HG03457 (cell line): Measurements from ENCODE around the gene PTGFRN.

Experiments
- ATAC-seq: cut with Tn5 transposase; IDR thresholded peaks from one replicate; pipeline ENCODE4 v1.9.1; 2021; ENCODE audit warnings: moderate number of reproducible peaks; ENCODE audit not compliant: unreplicated experiment

PTGFRN gene

DNA sequence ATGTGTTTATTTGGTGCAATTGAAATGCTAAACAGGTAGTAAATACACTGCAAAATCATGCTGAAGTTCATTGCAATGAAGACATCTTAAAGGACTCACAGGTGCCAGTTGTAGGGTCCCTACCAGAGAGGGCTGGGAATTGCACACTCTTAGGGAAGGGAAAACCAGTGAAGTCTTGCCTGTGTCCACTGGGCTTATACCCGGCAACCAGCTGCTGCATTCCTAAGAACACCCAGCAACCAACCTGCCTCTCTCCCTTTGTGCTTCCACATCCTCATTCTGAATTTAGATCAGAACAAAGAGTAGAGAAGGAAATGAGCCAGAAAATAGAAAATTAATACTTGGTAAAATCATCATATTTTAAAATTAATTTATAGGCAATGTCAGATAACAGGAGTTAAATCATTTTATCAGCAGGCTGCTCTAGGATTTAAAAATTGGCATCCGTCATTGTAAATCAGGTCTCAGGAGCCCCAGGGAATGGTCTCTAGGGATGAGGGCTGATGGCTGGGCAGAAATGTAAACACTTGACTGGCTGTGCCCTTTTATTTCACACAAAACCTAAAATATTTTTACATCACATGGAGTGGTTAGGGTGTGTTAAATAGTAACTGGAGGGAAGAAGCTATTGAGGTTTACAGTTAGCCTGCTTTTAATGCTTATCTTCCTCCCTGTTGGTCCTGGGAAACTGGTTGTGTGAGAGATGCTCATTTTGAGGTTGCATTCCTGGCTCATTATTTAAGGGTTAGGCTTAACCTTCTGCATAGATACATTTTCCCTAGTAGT lies 31.3 kb downstream of the PTGFRN start:
- ATAC-seq = no peak

DNA sequence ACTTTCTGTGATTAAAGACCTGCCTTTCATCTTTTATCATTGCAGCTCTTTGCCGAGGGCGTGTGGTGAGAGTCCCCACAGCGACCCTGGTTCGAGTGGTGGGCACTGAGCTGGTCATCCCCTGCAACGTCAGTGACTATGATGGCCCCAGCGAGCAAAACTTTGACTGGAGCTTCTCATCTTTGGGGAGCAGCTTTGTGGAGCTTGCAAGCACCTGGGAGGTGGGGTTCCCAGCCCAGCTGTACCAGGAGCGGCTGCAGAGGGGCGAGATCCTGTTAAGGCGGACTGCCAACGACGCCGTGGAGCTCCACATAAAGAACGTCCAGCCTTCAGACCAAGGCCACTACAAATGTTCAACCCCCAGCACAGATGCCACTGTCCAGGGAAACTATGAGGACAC lies 32.0 kb downstream of the PTGFRN start:
- ATAC-seq = no peak

DNA sequence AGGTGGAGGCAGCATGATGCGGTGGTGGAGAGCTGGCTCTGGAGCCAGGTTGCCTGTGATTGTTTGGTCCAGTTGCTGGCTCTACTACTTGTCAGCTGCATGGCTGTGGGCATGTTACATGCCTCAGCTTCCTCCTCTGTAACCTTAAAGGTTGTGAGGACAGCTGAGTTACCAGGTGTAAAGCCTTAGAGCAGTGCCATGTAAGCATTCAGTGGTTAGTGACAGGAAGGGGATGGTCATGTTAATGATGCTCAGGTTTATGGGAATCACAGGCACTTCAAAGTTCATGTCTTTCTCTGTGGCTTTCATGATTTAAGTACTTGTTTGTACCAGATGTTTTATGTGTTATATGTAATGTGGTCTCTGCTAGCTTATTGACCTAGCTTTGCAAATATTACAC lies 32.6 kb downstream of the PTGFRN start:
- ATAC-seq = no peak

DNA sequence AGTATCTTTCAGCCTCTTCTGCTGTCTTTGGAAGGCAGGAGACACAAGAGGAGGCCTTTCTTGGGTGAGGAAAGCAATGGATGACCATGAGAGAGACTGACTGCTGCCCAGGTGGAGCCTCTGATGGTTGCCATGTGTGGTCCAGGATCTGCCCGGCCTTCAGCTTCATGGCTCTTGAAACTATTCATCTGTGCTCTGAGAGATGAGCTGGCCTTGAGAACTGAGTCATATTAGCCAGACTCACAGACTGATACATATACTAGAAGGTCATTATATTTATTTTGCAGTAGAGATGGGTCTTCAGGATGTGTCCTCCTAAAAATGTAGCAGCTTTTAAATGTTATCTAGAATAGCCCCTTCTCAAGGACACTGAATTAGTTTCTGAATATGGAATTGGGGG lies 33.7 kb downstream of the PTGFRN start:
- no peak for ATAC-seq

DNA sequence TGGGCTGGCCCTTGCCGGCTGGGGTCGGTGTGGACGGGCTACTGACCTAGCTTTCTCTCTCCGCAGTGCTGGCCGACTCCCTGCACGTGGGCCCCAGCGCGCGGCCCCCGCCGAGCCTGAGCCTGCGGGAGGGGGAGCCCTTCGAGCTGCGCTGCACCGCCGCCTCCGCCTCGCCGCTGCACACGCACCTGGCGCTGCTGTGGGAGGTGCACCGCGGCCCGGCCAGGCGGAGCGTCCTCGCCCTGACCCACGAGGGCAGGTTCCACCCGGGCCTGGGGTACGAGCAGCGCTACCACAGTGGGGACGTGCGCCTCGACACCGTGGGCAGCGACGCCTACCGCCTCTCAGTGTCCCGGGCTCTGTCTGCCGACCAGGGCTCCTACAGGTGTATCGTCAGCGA lies 34.9 kb downstream of the PTGFRN start:
- no peak for ATAC-seq

DNA sequence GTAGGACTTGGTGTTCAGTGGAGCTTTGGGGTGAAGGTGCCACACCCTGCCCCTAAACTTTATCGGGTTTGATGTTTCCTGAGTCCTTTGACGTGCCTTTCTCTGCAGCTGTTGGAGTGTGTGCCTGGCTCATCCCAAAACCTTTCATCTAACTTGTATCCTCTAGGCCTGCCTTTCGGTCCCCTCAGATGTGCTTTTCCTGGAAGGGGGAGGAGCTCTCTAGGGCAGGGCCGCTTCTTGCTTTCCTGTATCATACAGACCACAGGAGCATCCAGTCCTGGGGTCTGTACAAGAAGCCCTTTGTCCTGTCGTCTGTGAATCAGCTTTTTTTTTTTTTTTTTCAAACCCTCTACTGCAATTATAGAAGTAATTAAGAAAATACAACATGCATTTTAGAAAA lies 35.7 kb downstream of the PTGFRN start:
- no peak for ATAC-seq

DNA sequence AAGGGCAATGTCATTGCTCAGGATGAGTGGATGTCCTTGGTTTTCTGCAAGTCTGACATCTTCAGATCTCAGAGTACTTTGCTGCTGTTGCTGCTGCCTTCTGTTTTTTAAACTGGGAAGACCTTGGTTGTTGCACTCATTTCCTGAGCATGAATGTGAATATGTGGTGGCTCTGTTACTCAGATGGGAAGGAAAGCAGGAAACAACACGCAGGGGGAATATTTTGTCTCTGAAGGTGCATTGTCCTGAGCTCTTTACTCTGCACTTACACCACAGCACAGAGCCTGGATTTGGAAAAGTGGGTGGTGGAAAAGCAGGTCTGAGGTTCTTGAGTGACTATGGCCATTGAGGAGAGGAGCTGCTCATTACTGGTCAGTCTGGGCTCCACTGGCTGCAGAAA lies 36.3 kb downstream of the PTGFRN start:
- no peak for ATAC-seq

DNA sequence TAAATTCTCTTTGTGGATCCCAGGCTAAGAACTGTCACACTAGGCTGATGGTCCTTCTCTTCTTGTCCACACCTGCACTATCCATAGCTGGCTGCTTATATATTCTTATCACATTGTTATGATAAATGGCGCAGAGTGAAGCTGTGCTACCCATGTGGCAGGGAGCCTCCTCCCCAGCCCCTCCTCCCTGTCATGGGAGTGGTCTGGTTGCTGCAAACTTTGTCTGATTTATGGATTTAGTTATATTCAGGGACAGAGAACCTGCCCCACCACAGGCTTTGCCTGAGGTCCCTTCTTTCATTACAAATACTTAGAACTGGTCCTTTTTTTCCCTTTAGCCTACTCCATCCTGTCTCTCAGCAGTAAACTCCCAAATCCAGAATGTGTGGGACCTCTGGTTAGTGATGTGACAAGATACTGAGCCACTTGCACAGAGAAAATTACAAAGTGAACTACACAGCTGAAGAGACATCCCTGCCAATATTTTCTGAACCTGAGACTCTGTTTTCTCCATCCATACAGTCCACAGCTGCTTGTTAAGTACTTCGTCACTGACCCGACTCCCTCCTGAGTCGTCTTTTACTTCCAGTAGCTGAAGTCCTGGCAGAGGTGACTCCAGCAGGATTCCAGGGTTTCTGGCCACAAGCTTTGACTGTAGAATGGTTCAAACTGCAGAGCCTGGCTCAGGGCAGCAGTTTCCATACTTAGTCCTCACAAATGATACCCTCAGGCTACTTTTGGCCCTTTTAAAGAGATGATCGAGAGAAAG lies 37.6 kb downstream of the PTGFRN start:
- no peak for ATAC-seq

DNA sequence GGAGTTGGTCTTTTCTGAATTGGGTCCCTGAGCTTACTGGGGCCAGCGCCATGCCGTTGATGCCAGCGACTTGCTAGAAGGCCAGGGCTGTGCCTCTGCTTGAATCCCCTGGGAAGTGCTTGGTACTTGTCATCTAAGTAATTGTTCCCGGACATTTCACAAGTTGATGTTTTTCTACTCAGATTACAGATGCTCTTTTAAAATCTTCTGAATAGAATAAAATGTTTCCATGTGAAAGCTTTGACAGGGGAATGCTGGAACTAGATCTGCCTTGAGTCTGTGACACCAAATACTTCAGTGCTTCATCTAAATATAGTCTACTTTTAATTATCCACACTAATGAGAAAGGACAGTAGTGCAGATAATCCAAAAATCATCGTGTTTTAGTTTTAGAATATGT lies 38.3 kb downstream of the PTGFRN start:
- no peak for ATAC-seq

DNA sequence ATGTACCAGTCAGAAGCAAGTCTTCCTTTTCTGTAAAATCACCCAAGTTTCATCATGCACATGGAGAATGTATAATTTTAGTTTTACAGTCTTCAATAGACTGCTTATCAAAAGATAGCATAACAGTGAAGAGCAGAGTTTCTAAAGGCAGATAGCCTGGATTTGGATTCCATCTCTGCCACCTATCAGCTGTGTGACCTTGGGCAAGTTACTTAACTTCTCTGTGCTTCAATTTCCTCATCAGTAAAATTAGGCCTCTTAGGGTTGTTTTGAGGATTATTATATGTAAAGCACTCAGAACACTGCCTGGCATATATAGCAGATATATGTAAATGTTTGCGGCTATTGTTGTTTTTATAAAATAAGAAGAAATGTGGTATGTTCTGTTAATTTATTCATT lies 38.9 kb downstream of the PTGFRN start:
- no peak for ATAC-seq

DNA sequence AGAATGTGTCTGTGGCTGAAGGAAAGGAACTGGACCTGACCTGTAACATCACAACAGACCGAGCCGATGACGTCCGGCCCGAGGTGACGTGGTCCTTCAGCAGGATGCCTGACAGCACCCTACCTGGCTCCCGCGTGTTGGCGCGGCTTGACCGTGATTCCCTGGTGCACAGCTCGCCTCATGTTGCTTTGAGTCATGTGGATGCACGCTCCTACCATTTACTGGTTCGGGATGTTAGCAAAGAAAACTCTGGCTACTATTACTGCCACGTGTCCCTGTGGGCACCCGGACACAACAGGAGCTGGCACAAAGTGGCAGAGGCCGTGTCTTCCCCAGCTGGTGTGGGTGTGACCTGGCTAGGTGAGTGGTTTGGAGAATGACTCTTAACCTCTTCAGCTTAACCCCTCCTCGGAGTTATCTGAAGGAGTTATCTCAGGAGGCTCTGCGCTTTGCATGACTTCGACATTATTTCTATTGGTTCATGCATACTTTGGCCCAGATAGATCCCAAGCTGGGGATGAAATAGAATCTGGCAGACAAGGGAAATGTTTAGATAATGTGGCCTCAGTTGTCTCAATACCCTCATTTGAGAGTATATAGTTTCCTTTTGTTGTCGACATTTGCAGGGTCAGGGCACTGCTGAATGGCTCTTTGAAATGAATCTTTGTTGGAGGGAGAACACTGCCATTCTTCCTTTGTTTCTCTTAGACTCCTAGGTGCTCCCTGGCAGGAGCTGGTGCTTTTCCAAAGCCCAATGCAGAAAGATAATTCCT lies 39.7 kb downstream of the PTGFRN start:
- no peak for ATAC-seq

DNA sequence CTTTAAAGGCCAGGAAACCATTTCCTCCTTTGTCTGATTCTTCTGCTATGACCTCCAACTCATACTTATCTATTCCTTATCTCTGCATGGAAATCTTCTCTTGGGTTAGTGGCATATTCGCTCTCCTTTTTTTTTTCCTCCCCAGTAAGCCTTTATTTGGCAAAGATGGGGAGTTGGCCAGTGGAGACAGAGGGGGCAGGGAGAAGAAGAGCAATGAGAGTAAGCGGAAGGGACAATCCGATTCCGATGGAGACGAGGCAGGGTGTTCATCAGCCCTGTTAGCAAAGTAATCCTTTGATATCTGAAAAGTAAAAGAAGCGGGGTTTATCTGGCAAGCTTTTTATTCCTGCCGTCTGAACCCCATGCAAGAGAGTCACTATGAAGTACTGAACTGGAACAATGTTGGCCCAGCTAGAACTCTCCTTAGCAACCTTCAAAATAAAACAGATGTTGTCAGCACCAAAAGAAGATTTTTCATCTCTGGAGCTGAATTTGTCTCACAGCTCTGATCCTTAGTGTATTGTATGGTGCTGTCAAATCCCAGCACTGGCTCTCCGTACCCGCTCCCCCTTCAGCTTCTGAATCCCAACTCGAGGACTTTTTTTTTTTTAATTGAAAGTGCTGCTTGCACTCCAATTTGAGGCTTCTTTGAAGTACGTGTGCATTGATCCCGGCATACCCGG lies 40.9 kb downstream of the PTGFRN start:
- no peak for ATAC-seq

DNA sequence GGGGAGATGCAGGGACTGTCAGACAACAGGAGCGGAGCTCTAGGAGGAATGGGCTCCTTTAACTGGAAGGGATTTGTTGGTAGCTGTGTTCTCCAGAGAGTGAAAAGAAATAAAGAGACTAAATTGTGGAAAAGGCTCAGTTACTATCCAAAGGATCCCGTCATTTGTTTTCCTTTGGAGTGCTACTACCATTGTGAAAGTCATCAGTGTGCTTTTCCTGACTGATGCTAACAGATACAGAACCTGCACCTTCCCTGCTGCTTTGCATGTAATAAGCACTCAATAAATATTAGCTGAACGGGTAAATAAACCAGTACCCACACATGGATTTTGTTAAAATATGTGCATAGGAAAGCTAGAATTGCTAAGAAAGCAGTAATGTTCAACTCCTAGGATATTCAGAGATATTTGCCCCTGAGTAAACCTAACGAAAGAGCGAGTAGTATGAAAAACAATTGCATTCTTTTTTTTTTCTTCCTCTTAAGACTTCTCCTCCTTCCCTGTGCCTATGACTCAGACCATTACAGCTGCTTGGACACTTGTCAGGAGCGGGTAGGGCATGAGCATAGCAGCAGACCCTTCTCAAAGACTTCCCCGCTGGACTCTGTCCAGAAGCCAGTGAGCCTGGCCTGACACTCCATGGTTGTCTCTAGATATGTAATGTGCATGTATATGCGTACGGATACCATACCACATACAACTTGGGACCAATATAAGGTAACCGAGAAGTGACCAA lies 41.7 kb downstream of the PTGFRN start:
- ATAC-seq = no peak

DNA sequence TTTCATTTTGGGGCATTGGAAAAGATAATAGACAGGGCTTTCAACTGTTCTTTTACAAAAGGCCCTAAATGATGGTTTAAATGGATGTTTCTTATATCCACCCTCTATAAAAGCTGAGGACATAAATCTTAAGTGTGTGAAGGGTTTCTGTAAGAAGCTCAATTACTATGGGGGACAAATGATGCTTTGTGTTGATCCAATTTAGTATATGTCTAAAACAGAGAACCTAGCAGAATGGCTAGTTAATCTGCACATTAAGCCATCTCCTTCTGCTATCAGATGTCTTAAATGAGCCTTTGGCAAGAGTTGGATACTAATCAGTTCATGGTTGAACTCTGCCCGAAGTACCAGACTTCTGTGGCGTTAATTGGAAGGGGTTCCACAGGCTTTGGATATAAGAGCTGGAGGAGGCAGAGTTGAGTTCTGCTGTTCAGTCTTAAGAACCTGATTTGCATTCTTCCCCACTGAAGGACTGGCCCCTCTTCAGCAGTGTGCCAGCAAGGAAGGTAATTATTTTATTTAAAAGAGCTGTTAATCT lies 43.1 kb downstream of the PTGFRN start:
- no peak for ATAC-seq

DNA sequence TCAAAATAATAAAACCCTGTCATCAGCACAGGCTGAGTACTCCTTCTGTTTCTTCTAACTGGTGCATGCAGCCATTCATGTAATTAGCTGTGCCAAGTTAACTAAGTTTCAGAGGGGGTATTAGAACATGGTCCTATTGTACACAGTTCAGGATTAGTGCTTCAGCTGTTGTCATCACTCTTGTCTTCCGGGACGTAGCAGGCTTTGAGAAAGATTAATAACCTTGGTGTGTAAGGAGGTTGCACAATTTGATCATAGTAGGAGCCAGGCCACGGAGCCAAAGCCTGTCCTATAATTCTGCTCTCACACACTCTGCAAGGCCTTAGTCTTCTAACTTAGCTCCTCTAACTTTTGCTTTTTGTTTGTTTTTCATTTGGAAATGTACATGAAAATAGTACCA lies 44.7 kb downstream of the PTGFRN start:
- no peak for ATAC-seq

DNA sequence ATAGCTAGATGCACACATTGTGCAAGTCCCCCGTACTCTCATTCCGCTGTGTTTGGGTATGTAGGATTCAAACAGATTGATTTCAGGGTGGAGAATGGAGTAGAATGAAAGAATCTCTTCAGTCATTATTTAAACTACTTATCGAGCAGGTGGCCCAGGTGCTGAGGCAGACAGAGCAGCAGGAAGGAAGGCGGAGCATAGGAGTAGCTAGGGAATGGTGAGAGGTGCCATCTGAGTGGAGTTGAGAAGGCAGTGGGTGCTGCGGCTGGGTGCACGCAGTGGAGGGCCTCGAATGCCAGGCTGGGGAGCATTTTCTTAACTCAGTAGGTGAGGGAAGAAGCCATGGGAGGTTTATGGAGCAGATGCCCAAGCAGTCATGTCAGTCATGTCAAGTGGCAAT lies 46.7 kb downstream of the PTGFRN start:
- ATAC-seq = no peak

DNA sequence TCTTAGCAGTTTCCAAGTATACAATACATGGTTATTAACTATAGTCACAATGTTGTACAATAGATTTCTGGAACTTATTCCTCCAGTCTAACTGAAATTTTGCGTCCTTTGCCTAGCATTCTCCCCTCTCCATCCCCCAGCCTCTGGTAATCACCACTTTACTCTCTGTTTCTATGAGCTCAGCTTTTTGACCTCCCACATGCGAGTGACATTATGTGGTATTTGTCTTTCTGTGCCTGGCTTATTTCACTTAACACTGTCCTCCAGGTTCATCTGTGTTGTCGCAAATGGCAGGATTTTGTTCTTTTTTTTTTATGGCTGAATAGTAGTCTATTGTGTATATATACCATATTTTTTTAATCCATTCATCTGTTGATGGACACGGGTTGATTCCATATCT lies 47.9 kb downstream of the PTGFRN start:
- no peak for ATAC-seq

DNA sequence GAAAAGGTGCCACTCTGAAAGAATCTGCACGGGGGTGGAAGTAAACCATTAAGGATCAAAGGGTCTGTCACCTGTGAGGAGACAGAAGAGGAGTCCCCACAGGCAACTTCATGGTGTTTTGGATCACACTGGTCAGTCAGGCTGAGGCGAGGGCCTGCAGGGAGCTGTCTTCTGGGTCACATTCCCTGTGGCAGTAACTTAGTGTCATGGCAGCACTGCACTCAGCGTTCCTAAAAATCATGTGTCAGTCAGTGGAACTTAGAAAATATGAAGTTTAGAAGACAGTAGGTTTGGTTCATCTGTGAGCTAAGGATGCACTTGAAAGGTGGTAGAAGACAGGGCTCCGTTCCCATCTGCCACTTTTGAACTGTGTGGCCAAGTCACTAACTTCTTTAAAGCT lies 48.4 kb downstream of the PTGFRN start:
- no peak for ATAC-seq

DNA sequence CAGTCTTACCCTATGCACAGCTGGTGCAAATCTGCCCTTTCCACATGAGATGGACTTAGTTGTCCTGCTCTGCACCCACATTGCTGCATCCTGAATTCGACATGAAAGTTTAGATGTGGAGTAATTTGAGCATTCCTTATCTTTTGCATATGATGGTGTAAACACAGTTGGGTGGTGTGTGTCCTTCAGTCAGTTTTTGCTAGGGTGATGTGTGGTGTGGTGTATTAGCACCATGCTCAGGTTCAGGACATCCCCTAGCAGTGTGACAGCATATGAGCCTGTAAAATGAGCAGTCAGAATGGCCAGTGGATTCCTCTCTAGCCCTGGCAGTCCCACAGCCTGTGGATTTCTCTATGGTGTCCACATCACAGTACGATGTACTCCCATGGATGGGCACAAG lies 49.3 kb downstream of the PTGFRN start:
- no peak for ATAC-seq

DNA sequence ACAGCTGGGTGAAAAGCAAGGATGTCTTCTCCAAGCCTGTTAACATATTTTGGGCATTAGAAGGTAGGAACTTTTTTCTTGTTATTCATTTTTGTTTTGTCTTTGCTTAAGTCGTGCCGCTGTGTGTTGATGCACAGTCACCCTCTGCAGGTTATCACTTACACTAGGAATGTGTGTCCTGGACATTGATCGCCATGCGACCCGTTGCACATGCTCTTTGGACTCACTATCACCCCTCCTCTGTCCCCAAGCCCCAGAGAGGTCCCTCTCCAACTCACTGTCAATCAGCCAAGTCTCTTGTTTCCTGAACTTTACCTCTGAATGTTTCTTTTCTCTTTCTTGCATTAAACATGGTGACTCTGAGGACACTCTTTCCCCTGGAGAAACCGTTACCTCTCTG lies 51.9 kb downstream of the PTGFRN start:
- ATAC-seq = no peak
